HepG2 (cell line): Measurements from ENCODE around the gene TMEM59. TPM values are rescaled to one million over a fixed set of nuclear protein-coding genes. Genes with fewer than 3 reads are reported as not detected.
A peak's percentile ranks its signal among the peaks of the same experiment; 100 is the strongest.

Experiments
- BRD4 ChIP-seq: sonication (generic); formaldehyde crosslinking; IDR thresholded peaks from 2 replicates; pipeline ENCODE4 v1.4.0; 2020; ENCODE audit warnings: missing genetic modification reagents
- CCAR2 ChIP-seq: fragments of 200-400 bp; formaldehyde crosslinking; optimal IDR thresholded peaks from 2 replicates; pipeline ENCODE3; 2018; ENCODE audit warnings: low read depth, mild to moderate bottlenecking, low read length, moderate library complexity
- CEBPG ChIP-seq: IDR thresholded peaks from 2 replicates; pipeline ENCODE4 v1.6.1; 2016
- EED ChIP-seq: sonication (generic); formaldehyde crosslinking; IDR thresholded peaks from 2 replicates; pipeline ENCODE4 v1.5.0; 2020; ENCODE audit warnings: mild to moderate bottlenecking, missing genetic modification reagents
- ESRRA ChIP-seq: sonication (generic); formaldehyde crosslinking; IDR thresholded peaks from 2 replicates; pipeline ENCODE4 v1.5.1; 2020; ENCODE audit warnings: mild to moderate bottlenecking, low read depth, missing genetic modification reagents
- FOXM1 ChIP-seq: sonication (generic); formaldehyde crosslinking; IDR thresholded peaks from 2 replicates; pipeline ENCODE4 v1.5.0; 2020; ENCODE audit warnings: missing genetic modification reagents
- LCORL ChIP-seq, 2 experiments: fragments of 450-650 bp in 1 of 2; sonication (generic) in 1 of 2; formaldehyde crosslinking in 1 of 2; IDR thresholded peaks; 2 replicates each; pipeline versions ENCODE4 v1.5.0 to v1.6.1; 2017 to 2020; ENCODE audit warnings: antibody characterized with exemption in 1 of 2, missing genetic modification reagents in 1 of 2
- MIER3 ChIP-seq: IDR thresholded peaks from 2 replicates; pipeline ENCODE4 v1.6.1; 2016; ENCODE audit warnings: missing compliant biosample characterization, borderline replicate concordance
- MYPOP ChIP-seq: sonication (generic); formaldehyde crosslinking; IDR thresholded peaks from 2 replicates; pipeline ENCODE4 v1.8.1; 2023; ENCODE audit warnings: mild to moderate bottlenecking, moderate library complexity, missing genetic modification reagents
- ONECUT2 ChIP-seq: sonication (generic); formaldehyde crosslinking; IDR thresholded peaks from 2 replicates; pipeline ENCODE4 v1.4.0; 2020; ENCODE audit warnings: missing genetic modification reagents
- RBM39 ChIP-seq: fragments of 200-400 bp; formaldehyde crosslinking; IDR thresholded peaks from one replicate; pipeline ENCODE4 v1.6.1; 2018; ENCODE audit warnings: antibody characterized with exemption, mild to moderate bottlenecking, low read depth, low read length; ENCODE audit not compliant: poor library complexity, severe bottlenecking
- TBX2 ChIP-seq: sonication (generic); formaldehyde crosslinking; IDR thresholded peaks from 2 replicates; pipeline ENCODE4 v1.5.0; 2020; ENCODE audit warnings: missing genetic modification reagents, mild to moderate bottlenecking, borderline replicate concordance
- TFAP4 ChIP-seq: sonication (generic); IDR thresholded peaks from 2 replicates; pipeline ENCODE4 v1.6.1; 2016; ENCODE audit warnings: low read depth, borderline replicate concordance
- ZBTB3 ChIP-seq: sonication (generic); formaldehyde crosslinking; IDR thresholded peaks from 2 replicates; pipeline ENCODE4 v1.4.0; 2020; ENCODE audit warnings: low read depth, mild to moderate bottlenecking, moderate library complexity, missing genetic modification reagents, borderline replicate concordance
- ZEB1 ChIP-seq: IDR thresholded peaks from 2 replicates; pipeline ENCODE4 v1.6.1; 2012; ENCODE audit warnings: mild to moderate bottlenecking, low read depth, inconsistent platforms; ENCODE audit not compliant: insufficient replicate concordance
- ZNF232 ChIP-seq: sonication (generic); formaldehyde crosslinking; IDR thresholded peaks from 2 replicates; pipeline ENCODE4 v1.4.0; 2020; ENCODE audit warnings: missing genetic modification reagents, borderline replicate concordance
- ZNF260 ChIP-seq: sonication (generic); formaldehyde crosslinking; IDR thresholded peaks from 2 replicates; pipeline ENCODE4 v1.4.0; 2020; ENCODE audit warnings: missing genetic modification reagents, low read depth, mild to moderate bottlenecking, borderline replicate concordance
- ZNF430 ChIP-seq: sonication (generic); formaldehyde crosslinking; IDR thresholded peaks from 2 replicates; pipeline ENCODE4 v1.9.0; 2021; ENCODE audit warnings: mild to moderate bottlenecking, missing genetic modification reagents
- ZNF446 ChIP-seq: sonication (generic); formaldehyde crosslinking; IDR thresholded peaks from 2 replicates; pipeline ENCODE4 v1.5.0; 2020; ENCODE audit warnings: mild to moderate bottlenecking, missing genetic modification reagents
- ZNF484 ChIP-seq: sonication (generic); formaldehyde crosslinking; IDR thresholded peaks from 2 replicates; pipeline ENCODE4 v1.5.1; 2020; ENCODE audit warnings: mild to moderate bottlenecking, low read depth, missing genetic modification reagents, borderline replicate concordance
- ZNF556 ChIP-seq: sonication (generic); formaldehyde crosslinking; IDR thresholded peaks from 2 replicates; pipeline ENCODE4 v1.4.0; 2020; ENCODE audit warnings: mild to moderate bottlenecking, missing genetic modification reagents, borderline replicate concordance
- ZNF7 ChIP-seq: IDR thresholded peaks from 2 replicates; pipeline ENCODE4 v1.6.1; 2016; ENCODE audit warnings: missing biosample characterization, missing genetic modification reagents
- polyA plus RNA-seq, 8 experiments: library from polyadenylated mRNA; depleted of rRNA in 3 of 8; stranded (reverse) in 7 of 8; unstranded in 1 of 8; fragments of >200 nt; fragmentation: Illumina TruSeq in 4 of 8; extraction: Trizol in 4 of 8; gene quantifications; 2 replicates each; pipeline versions ENCODE4 v1.2.1 to v1.2.3, GENCODE V29; 2011 to 2016; ENCODE audit warnings: low read depth in 4 of 8, missing spikeins in 1 of 8, mixed read lengths in 1 of 8; ENCODE audit not compliant: insufficient read depth in 1 of 8
- total RNA-seq, 5 experiments: library from RNA; depleted of rRNA; stranded (reverse); fragments of >200 nt; fragmentation: Illumina TruSeq; extraction: Trizol; gene quantifications; 2 replicates each; pipeline ENCODE4 v1.2.3, GENCODE V29; 2016; ENCODE audit warnings: low read depth in 1 of 5
- TF ChIP-seq, protein P1 (sequence below): sonication (generic); formaldehyde crosslinking; IDR thresholded peaks from 2 replicates; pipeline ENCODE4 v1.4.0; 2020; ENCODE audit warnings: missing genetic modification reagents; ENCODE audit errors: not compliant biosample characterization
- TF ChIP-seq, protein P2 (sequence below): IDR thresholded peaks from 2 replicates; pipeline ENCODE4 v1.6.1; 2018; ENCODE audit warnings: missing genetic modification reagents

Gene TMEM59
- total and polyA plus RNA-seq, 2 of the 13 experiments (the other 11 are each of a cell fraction or from before 2014, with no cell fraction given): 147 to 363 TPM

GRCh38 chr1:54016343-54017282 is 36.4 kb downstream of the TMEM59 start (continued):
- TF ChIP-seq ZNF430 (no peak), LCORL (IDR thresholded peaks at IDR 0.05) (no peak), LCORL (CRISPR knock-in tag; IDR thresholded peaks at IDR 0.05) (no peak), CEBPG (CRISPR knock-in tag) (peak; percentile 94), MIER3 (CRISPR knock-in tag) (no peak), RBM39 (no peak), ZNF260 (CRISPR knock-in tag) (no peak), MYPOP (CRISPR knock-in tag) (no peak), ZNF556 (peak; percentile 26; the same call in 1 of the 2 replicates), ONECUT2 (no peak), ESRRA (CRISPR knock-in tag) (0 out of 2 replicates have a peak, but pooled peaks have one; percentile 62), ZNF232 (no peak), ZNF7 (CRISPR knock-in tag) (no peak), EED (CRISPR knock-in tag) (no peak), ZNF446 (CRISPR knock-in tag) (no peak), TFAP4 (peak; percentile 72), TBX2 (CRISPR knock-in tag) (peak; percentile 83), BRD4 (no peak), ZNF484 (CRISPR knock-in tag) (no peak), ZBTB3 (peak; percentile 50), CCAR2 (peak; percentile 16), ZEB1 (peak; percentile 92), FOXM1 (CRISPR knock-in tag) (no peak)
- TF ChIP-seq, protein P1, sequence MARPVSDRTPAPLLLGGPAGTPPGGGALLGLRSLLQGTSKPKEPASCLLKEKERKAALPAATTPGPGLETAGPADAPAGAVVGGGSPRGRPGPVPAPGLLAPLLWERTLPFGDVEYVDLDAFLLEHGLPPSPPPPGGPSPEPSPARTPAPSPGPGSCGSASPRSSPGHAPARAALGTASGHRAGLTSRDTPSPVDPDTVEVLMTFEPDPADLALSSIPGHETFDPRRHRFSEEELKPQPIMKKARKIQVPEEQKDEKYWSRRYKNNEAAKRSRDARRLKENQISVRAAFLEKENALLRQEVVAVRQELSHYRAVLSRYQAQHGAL (CRISPR knock-in tag): no peak
- TF ChIP-seq, protein P2, sequence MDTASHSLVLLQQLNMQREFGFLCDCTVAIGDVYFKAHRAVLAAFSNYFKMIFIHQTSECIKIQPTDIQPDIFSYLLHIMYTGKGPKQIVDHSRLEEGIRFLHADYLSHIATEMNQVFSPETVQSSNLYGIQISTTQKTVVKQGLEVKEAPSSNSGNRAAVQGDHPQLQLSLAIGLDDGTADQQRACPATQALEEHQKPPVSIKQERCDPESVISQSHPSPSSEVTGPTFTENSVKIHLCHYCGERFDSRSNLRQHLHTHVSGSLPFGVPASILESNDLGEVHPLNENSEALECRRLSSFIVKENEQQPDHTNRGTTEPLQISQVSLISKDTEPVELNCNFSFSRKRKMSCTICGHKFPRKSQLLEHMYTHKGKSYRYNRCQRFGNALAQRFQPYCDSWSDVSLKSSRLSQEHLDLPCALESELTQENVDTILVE (CRISPR knock-in tag): 0 out of 2 replicates have a peak, but pooled peaks have one; percentile 61
